WTC11 (cell line): Measurements from ENCODE around the gene ZYG11B. TPM values are rescaled to one million over a fixed set of nuclear protein-coding genes. Genes with fewer than 3 reads are reported as not detected.
"Not testable (repeated sequence)": the region's sequence is repeated elsewhere in the genome, so short reads cannot be mapped to it uniquely, and the experiment has no call there.

Source experiments
- ATAC-seq: fragments of 200-7000 bp; cut with Tn5 transposase; 2 replicates; pipeline ENCODE4 v1.10.0; 2021; ENCODE audit warnings: mild to moderate bottlenecking, moderate library complexity
- CTCF ChIA-PET: fragments of 300-600 bp; sonication (Branson Sonifier 250); formaldehyde crosslinking; loops from one replicate; lab custom pipeline; 2021; ENCODE audit warnings: antibody characterized with exemption; lab: Charles Lee
- POLR2A ChIA-PET: fragments of 350-600 bp; sonication (Branson Sonifier 250); formaldehyde crosslinking; loops from one replicate; lab custom pipeline; 2021; ENCODE audit warnings: antibody characterized with exemption; lab: Charles Lee
- DNase-seq: peaks from one replicate; pipeline ENCODE4 v3.0.0; 2021; ENCODE audit warnings: low spot score
- H3K27ac Mint-ChIP-seq: 2 replicates; pipeline ENCODE4 v1.8.0; 2021; ENCODE audit warnings: mixed read lengths
- H3K27me3 Mint-ChIP-seq: 2 replicates; pipeline ENCODE4 v1.8.0; 2021; ENCODE audit warnings: low read depth, mild to moderate bottlenecking, moderate library complexity, mixed read lengths
- H3K36me3 Mint-ChIP-seq: 2 replicates; pipeline ENCODE4 v1.8.0; 2021; ENCODE audit warnings: mixed read lengths
- H3K4me1 Mint-ChIP-seq: 2 replicates; pipeline ENCODE4 v1.8.0; 2022; ENCODE audit warnings: mixed read lengths
- H3K4me3 Mint-ChIP-seq: 2 replicates; pipeline ENCODE4 v1.8.0; 2021; ENCODE audit warnings: mild to moderate bottlenecking, moderate library complexity, mixed read lengths
- H3K9me3 Mint-ChIP-seq: 2 replicates; pipeline ENCODE4 v1.8.0; 2021; ENCODE audit warnings: mixed read lengths
- ATF1 ChIP-seq: sonication (generic); formaldehyde crosslinking; IDR thresholded peaks from 2 replicates; pipeline ENCODE4 v1.8.1; 2023; ENCODE audit warnings: mild to moderate bottlenecking, moderate library complexity, missing genetic modification reagents
- ATF2 ChIP-seq: sonication (generic); formaldehyde crosslinking; IDR thresholded peaks from 2 replicates; pipeline ENCODE4 v1.8.1; 2022; ENCODE audit warnings: low read depth, missing genetic modification reagents, borderline replicate concordance
- CDX4 ChIP-seq: fragments of 250-450 bp; sonication (Bioruptor Pico); IDR thresholded peaks from 2 replicates; pipeline ENCODE4 v1.9.0; 2021; ENCODE audit warnings: moderate library complexity, mild to moderate bottlenecking, inconsistent platforms, borderline replicate concordance
- CREB1 ChIP-seq: sonication (generic); formaldehyde crosslinking; IDR thresholded peaks from 2 replicates; pipeline ENCODE4 v1.8.0; 2023; ENCODE audit warnings: mild to moderate bottlenecking, missing genetic modification reagents
- E2F5 ChIP-seq: sonication (generic); formaldehyde crosslinking; IDR thresholded peaks from 2 replicates; pipeline ENCODE4 v1.8.1; 2022; ENCODE audit warnings: mild to moderate bottlenecking, moderate library complexity, missing genetic modification reagents
- ERG ChIP-seq: fragments of 250-450 bp; sonication (Bioruptor Pico); IDR thresholded peaks from 2 replicates; pipeline ENCODE4 v1.8.0; 2021; ENCODE audit warnings: mild to moderate bottlenecking
- FOXK1 ChIP-seq: sonication (generic); formaldehyde crosslinking; IDR thresholded peaks from 2 replicates; pipeline ENCODE4 v1.8.0; 2022; ENCODE audit warnings: mild to moderate bottlenecking, moderate library complexity, missing genetic modification reagents
- GABPB1 ChIP-seq: sonication (generic); formaldehyde crosslinking; IDR thresholded peaks from 2 replicates; pipeline ENCODE4 v1.8.1; 2023; ENCODE audit warnings: mild to moderate bottlenecking, missing genetic modification reagents
- IRF2 ChIP-seq: sonication (generic); formaldehyde crosslinking; IDR thresholded peaks from 2 replicates; pipeline ENCODE4 v1.8.0; 2022; ENCODE audit warnings: low read depth, missing genetic modification reagents, borderline replicate concordance
- NFE2L1 ChIP-seq: sonication (generic); formaldehyde crosslinking; IDR thresholded peaks from 2 replicates; pipeline ENCODE4 v1.8.1; 2023; ENCODE audit warnings: missing genetic modification reagents
- NR1H2 ChIP-seq: sonication (generic); formaldehyde crosslinking; IDR thresholded peaks from 2 replicates; pipeline ENCODE4 v1.9.0; 2021; ENCODE audit warnings: mild to moderate bottlenecking, moderate library complexity, missing genetic modification reagents
- NR3C1 ChIP-seq: sonication (generic); formaldehyde crosslinking; conservative IDR thresholded peaks from 2 replicates; pipeline ENCODE4 v1.8.1; 2023; ENCODE audit warnings: low read depth, mild to moderate bottlenecking, missing genetic modification reagents
- PRRX2 ChIP-seq: fragments of 250-450 bp; sonication (Bioruptor Pico); IDR thresholded peaks from 2 replicates; pipeline ENCODE4 v1.8.0; 2021; ENCODE audit warnings: mild to moderate bottlenecking
- SMAD3 ChIP-seq: sonication (generic); formaldehyde crosslinking; IDR thresholded peaks from 2 replicates; pipeline ENCODE4 v1.8.0; 2022; ENCODE audit warnings: missing genetic modification reagents, mild to moderate bottlenecking, borderline replicate concordance
- SMAD4 ChIP-seq: sonication (generic); formaldehyde crosslinking; IDR thresholded peaks from 2 replicates; pipeline ENCODE4 v1.8.0; 2022; ENCODE audit warnings: mild to moderate bottlenecking, missing genetic modification reagents
- STAT6 ChIP-seq: sonication (generic); formaldehyde crosslinking; conservative IDR thresholded peaks from 2 replicates; pipeline ENCODE4 v1.8.1; 2023; ENCODE audit warnings: mild to moderate bottlenecking, low read depth, missing genetic modification reagents, moderate library complexity
- TCF7 ChIP-seq: sonication (generic); formaldehyde crosslinking; IDR thresholded peaks from 2 replicates; pipeline ENCODE4 v1.8.0; 2022; ENCODE audit warnings: mild to moderate bottlenecking, low read depth, missing genetic modification reagents, moderate library complexity
- TEAD1 ChIP-seq: sonication (generic); formaldehyde crosslinking; IDR thresholded peaks from 2 replicates; pipeline ENCODE4 v1.8.0; 2022; ENCODE audit warnings: mild to moderate bottlenecking, missing genetic modification reagents
- TP53 ChIP-seq: sonication (generic); formaldehyde crosslinking; IDR thresholded peaks from 2 replicates; pipeline ENCODE4 v1.8.1; 2023; ENCODE audit warnings: mild to moderate bottlenecking, missing genetic modification reagents
- ZNF219 ChIP-seq: sonication (generic); formaldehyde crosslinking; IDR thresholded peaks from 2 replicates; pipeline ENCODE4 v1.8.0; 2023; ENCODE audit warnings: missing genetic modification reagents, mild to moderate bottlenecking, borderline replicate concordance
- ZNF416 ChIP-seq: fragments of 250-450 bp; sonication (Bioruptor Pico); IDR thresholded peaks from 2 replicates; pipeline ENCODE4 v1.9.0; 2021; ENCODE audit warnings: mild to moderate bottlenecking, inconsistent platforms
- ZNF671 ChIP-seq: fragments of 250-450 bp; sonication (Bioruptor Pico); IDR thresholded peaks from 2 replicates; pipeline ENCODE4 v1.8.0; 2021; ENCODE audit warnings: mild to moderate bottlenecking
- total RNA-seq: library from RNA; stranded (reverse); gene quantifications from 3 replicates; pipeline ENCODE4 v1.2.3, GENCODE V29; 2021

ZYG11B gene
- total RNA-seq, 1 experiment from 2014 or later = 19.2 TPM

- H3K4me3 Mint-ChIP-seq, CTCF ChIA-PET, H3K36me3 Mint-ChIP-seq, H3K27me3 Mint-ChIP-seq, H3K4me1 Mint-ChIP-seq, H3K27ac Mint-ChIP-seq, POLR2A ChIA-PET, DNase-seq, H3K9me3 Mint-ChIP-seq, ATAC-seq: not testable (repeated sequence)
Observed at GRCh38 chr1:52790429-52790828, 64.2 kb downstream of the ZYG11B start.

- Mint-ChIP-seq H3K4me3 (no peak overlapping the region), H3K36me3 (peaks cover 6% of the 10 kb centered on the region), H3K27me3 (no peaks in the 10 kb centered on the region), H3K4me1 (no peaks in the 10 kb centered on the region), H3K9me3 (no peaks in the 10 kb centered on the region), H3K27ac (no peak overlapping the region)
- TF ChIP-seq ATF1 (CRISPR knock-in tag) (no peak), NR3C1 (CRISPR knock-in tag) (no peak), SMAD3 (CRISPR knock-in tag) (no peak), ZNF219 (CRISPR knock-in tag) (no peak), ATF2 (CRISPR knock-in tag) (no peak), GABPB1 (CRISPR knock-in tag) (no peak), E2F5 (CRISPR knock-in tag) (no peak), STAT6 (no peak), CDX4 (CRISPR knock-in tag) (no peak), TEAD1 (CRISPR knock-in tag) (no peak), ZNF416 (no peak), ZNF671 (CRISPR knock-in tag) (no peak), FOXK1 (no peak)
- ChIA-PET POLR2A (no interaction called here), CTCF (no interaction called here)
- DNase-seq = no peak
- no peak for ATAC-seq
Observed at GRCh38 chr1:52792036-52792435, 65.8 kb downstream of the ZYG11B start.

- DNase-seq, H3K9me3 Mint-ChIP-seq, H3K36me3 Mint-ChIP-seq, POLR2A ChIA-PET, H3K27ac Mint-ChIP-seq, H3K4me3 Mint-ChIP-seq, ATAC-seq, CTCF ChIA-PET, H3K27me3 Mint-ChIP-seq, H3K4me1 Mint-ChIP-seq: not testable (repeated sequence)
Observed at GRCh38 chr1:52793717-52794116, 67.5 kb downstream of the ZYG11B start.

GRCh38 chr1:52795464-52795863 lies 69.2 kb downstream of the ZYG11B start:
- peaks cover 4% of the 10 kb centered on the region for H3K36me3 Mint-ChIP-seq
- ATAC-seq = no peak
- CTCF ChIA-PET = no interaction called here
- H3K4me3 Mint-ChIP-seq = no peak overlapping the region
- H3K27me3 Mint-ChIP-seq = no peaks in the 10 kb centered on the region
- no peak for DNase-seq
- POLR2A ChIA-PET = no interaction called here
- H3K9me3 Mint-ChIP-seq = no peaks in the 10 kb centered on the region
- H3K4me1 Mint-ChIP-seq = no peaks in the 10 kb centered on the region
- no peak overlapping the region for H3K27ac Mint-ChIP-seq
- TF ChIP-seq NFE2L1 (CRISPR knock-in tag) = no peak
- TF ChIP-seq TP53 = no peak
- TF ChIP-seq CREB1 (CRISPR knock-in tag) = no peak
- no peak for TF ChIP-seq TCF7 (CRISPR knock-in tag)
- no peak for TF ChIP-seq SMAD3 (CRISPR knock-in tag)
- no peak for TF ChIP-seq NR1H2
- no peak for TF ChIP-seq SMAD4 (CRISPR knock-in tag)
- TF ChIP-seq PRRX2 (CRISPR knock-in tag) = no peak
- no peak for TF ChIP-seq ATF1 (CRISPR knock-in tag)
- no peak for TF ChIP-seq ERG (CRISPR knock-in tag)
- no peak for TF ChIP-seq STAT6
- TF ChIP-seq IRF2 (CRISPR knock-in tag) = no peak
